Measurements from ENCODE around the gene NLRP13. TPM values are rescaled to one million over a fixed set of nuclear protein-coding genes. Genes with fewer than 3 reads are reported as not detected.
"Not testable (repeated sequence)": the region's sequence is repeated elsewhere in the genome, so short reads cannot be mapped to it uniquely, and the experiment has no call there.

NLRP13 gene
- total RNA-seq, 1 experiment from 2014 or later, result not detected

GRCh38 chr19:55930996-55931515 is 1.1 kb downstream of the NLRP13 start (continued):
- TF ChIP-seq, protein P1, sequence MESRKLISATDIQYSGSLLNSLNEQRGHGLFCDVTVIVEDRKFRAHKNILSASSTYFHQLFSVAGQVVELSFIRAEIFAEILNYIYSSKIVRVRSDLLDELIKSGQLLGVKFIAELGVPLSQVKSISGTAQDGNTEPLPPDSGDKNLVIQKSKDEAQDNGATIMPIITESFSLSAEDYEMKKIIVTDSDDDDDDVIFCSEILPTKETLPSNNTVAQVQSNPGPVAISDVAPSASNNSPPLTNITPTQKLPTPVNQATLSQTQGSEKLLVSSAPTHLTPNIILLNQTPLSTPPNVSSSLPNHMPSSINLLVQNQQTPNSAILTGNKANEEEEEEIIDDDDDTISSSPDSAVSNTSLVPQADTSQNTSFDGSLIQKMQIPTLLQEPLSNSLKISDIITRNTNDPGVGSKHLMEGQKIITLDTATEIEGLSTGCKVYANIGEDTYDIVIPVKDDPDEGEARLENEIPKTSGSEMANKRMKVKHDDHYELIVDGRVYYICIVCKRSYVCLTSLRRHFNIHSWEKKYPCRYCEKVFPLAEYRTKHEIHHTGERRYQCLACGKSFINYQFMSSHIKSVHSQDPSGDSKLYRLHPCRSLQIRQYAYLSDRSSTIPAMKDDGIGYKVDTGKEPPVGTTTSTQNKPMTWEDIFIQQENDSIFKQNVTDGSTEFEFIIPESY (IDR thresholded peaks at IDR 0.05; ENCODE audit: extremely low read depth, insufficient replicate concordance, low read length), result no peak

GRCh38 chr19:55929258-55929657 is 2.9 kb downstream of the NLRP13 start:
- H3K4me1 ChIP-seq (ENCODE audit: control insufficient read depth in 1 of 2, insufficient read depth in 2 of 2, low read length in 2 of 2); H3K9me2 ChIP-seq (ENCODE audit: insufficient read depth); H3K4me3 ChIP-seq (replicated peaks in 1 of 2; ENCODE audit: low read depth in 1 of 2, low read length in 2 of 2); POLR2A ChIA-PET; CTCF ChIA-PET; RAD21 ChIA-PET (ENCODE audit: low non-redundant PET in 1 of 2, low total read pairs in 2 of 2, uncharacterized antibody in 2 of 2, unreplicated experiment in 2 of 2); H3K9ac ChIP-seq (ENCODE audit: low read length); H3K27me3 ChIP-seq (ENCODE audit: insufficient read depth, low read length); BruUV-seq (replicated peaks); H3K9me3 ChIP-seq (ENCODE audit: control insufficient read depth in 1 of 2, insufficient read depth in 1 of 2, low read depth in 1 of 2, low read length in 2 of 2); H2AFZ ChIP-seq (ENCODE audit: low read depth, low read length, poor library complexity, severe bottlenecking); intact Hi-C loops (cut with micrococcal nuclease); H3K27ac ChIP-seq (ENCODE audit: low read depth, low read length); DNase-seq (ENCODE audit: low read depth, low spot score); H3K79me2 ChIP-seq (ENCODE audit: insufficient read depth, low read length); H4K20me1 ChIP-seq (ENCODE audit: insufficient read depth); H3K4me2 ChIP-seq (ENCODE audit: low read length); H3K36me3 ChIP-seq (ENCODE audit: control insufficient read depth in 1 of 2, insufficient read depth in 2 of 2, low read length in 2 of 2); ATAC-seq: not testable (repeated sequence)

GRCh38 chr19:55927991-55928390 is 4.1 kb downstream of the NLRP13 start:
- no peak for ATAC-seq
- H3K36me3 ChIP-seq (ENCODE audit: control insufficient read depth in 1 of 2, insufficient read depth in 2 of 2, low read length in 2 of 2), result no peaks in the 10 kb centered on the region
- RAD21 ChIA-PET (ENCODE audit: low non-redundant PET in 1 of 2, low total read pairs in 2 of 2, uncharacterized antibody in 2 of 2, unreplicated experiment in 2 of 2), result no interaction called here
- H4K20me1 ChIP-seq (ENCODE audit: insufficient read depth), result no peaks in the 10 kb centered on the region
- no peak overlapping the region for H3K4me3 ChIP-seq (replicated peaks in 1 of 2; ENCODE audit: low read depth in 1 of 2, low read length in 2 of 2)
- H3K9me3 ChIP-seq (ENCODE audit: control insufficient read depth in 1 of 2, insufficient read depth in 1 of 2, low read depth in 1 of 2, low read length in 2 of 2), result no peaks in the 10 kb centered on the region
- 0 out of 2 replicates have a peak, but pooled peaks cover 5% of the 10 kb centered on the region for H3K27me3 ChIP-seq (ENCODE audit: insufficient read depth, low read length)
- H3K27ac ChIP-seq (ENCODE audit: low read depth, low read length), result no peak overlapping the region
- DNase-seq (ENCODE audit: low read depth, low spot score), result no peak
- no peak overlapping the region for H3K4me2 ChIP-seq (ENCODE audit: low read length)
- intact Hi-C loops (cut with micrococcal nuclease), result no loop called here
- POLR2A ChIA-PET, result no interaction called here
- H3K9ac ChIP-seq (ENCODE audit: low read length), result no peak overlapping the region
- H3K79me2 ChIP-seq (ENCODE audit: insufficient read depth, low read length), result no peaks in the 10 kb centered on the region
- no peak for TF ChIP-seq RAD21 (IDR thresholded peaks at IDR 0.05; ENCODE audit: low read depth)
- no peak for TF ChIP-seq JUND (IDR thresholded peaks at IDR 0.05)
- TF ChIP-seq, protein P2, sequence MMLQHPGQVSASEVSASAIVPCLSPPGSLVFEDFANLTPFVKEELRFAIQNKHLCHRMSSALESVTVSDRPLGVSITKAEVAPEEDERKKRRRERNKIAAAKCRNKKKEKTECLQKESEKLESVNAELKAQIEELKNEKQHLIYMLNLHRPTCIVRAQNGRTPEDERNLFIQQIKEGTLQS (IDR thresholded peaks at IDR 0.05), result no peak
- TF ChIP-seq ZNF274 (IDR thresholded peaks at IDR 0.05; ENCODE audit: low read depth, low read length), result no peak
- no peak for TF ChIP-seq EZH2phosphoT487 (IDR thresholded peaks at IDR 0.05; ENCODE audit: borderline replicate concordance)
- no peak for TF ChIP-seq SP1 (IDR thresholded peaks at IDR 0.05; ENCODE audit: low read depth)
- TF ChIP-seq SRF (IDR thresholded peaks at IDR 0.05; ENCODE audit: low read depth), result no peak
- TF ChIP-seq CEBPB (IDR thresholded peaks at IDR 0.05; ENCODE audit: low read depth), result no peak
- no peak for TF ChIP-seq SIN3A (IDR thresholded peaks at IDR 0.05; ENCODE audit: low read depth)
- BruUV-seq (replicated peaks), result no TSS peak
- no peaks in the 10 kb centered on the region for H3K4me1 ChIP-seq (ENCODE audit: control insufficient read depth in 1 of 2, insufficient read depth in 2 of 2, low read length in 2 of 2)
- H3K9me2 ChIP-seq (ENCODE audit: insufficient read depth), result no peaks in the 10 kb centered on the region
- H2AFZ ChIP-seq (ENCODE audit: low read depth, low read length, poor library complexity, severe bottlenecking), result no peak overlapping the region
- CTCF ChIA-PET, result no interaction called here
